NCI-H82 treated with DMSO at 0.1 percent for 48 hours (cell line): ENCODE results near the gene ATP1A3.
A peak's percentile ranks its signal among the peaks of the same experiment; 100 is the strongest.

Source experiments
- DNase-seq: peaks from one replicate; lab custom pipeline; 2025; ENCODE audit not compliant: unreplicated experiment; lab: John Stamatoyannopoulos, UW

Gene ATP1A3

DNA sequence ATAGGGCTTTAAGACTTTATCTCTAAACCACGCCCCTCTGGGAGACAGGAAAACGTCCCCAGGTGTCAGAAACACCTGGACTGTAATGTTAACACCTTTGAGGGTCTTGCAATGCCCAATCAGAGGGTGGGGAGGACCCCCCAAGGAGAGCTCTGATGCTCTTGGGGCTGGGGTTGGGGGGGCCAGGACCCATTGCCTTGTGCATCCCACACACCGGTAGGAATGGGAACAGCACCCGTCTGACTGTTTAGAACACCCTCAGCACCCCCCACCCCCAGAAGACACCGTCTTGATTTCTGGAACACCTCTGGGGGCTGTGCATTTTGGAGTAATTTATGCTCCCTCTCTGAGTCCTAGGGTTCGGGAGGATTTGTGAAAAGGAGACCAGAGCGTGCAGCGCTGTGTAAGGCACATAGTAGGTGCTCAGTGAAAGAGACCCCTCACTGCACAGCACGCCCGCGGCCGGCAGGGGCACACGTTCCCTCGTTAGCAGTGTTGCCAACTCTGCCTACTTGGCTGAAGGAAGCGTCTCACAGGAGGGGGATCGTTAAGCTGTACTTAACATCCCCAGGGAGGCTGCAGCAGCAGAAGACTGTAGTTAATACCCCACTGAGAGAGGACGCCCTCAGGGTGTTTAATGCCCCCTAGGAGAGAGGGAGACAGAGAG lies 63.0 kb downstream of the ATP1A3 start:
- DNase-seq: peak; percentile 62

DNA sequence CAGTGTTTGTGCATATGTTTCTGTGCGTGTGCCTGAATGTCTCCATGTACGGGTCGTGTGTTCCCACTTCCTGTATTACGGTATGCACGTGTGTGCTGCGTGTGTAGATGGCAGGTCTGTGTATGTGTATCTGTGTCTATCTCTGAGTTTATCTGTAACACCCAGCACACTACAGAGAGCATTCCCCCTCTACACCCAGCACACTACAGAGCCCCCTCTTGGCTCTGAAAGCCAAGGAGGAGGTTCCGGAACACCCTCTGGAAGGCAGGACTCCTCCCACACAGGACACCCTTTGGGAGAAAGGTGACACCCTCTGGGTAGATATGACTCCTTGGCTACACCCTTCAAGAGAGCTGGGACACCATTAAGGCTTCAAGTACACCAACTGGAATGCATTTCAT lies 63.7 kb downstream of the ATP1A3 start:
- DNase-seq: no peak

DNA sequence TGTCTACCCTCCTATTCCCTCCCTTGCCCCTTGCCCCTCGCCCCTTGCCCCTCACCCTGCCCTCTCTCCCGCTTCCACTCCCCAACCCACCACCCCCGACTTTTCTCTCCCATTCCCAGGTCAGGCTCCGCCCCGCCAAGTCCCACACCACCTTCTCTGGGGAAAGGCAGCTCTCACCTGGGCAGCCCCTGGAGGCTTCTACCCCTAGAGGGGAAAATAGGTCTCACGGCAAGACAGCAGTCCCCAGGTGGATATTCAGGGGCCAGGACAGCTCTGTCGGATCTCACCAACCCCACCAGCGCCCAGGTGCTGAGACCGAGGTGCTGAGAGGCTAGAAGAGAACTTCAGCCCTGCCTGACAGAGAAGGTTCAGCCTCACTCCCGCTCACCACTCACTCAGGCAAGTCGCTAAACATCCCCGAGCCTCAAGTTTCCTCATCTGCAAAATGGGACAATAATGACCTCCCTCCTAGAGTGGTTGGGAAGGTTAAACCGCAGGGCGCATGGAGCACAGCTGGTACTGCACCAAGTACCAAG lies 64.4 kb downstream of the ATP1A3 start:
- DNase-seq: no peak

DNA sequence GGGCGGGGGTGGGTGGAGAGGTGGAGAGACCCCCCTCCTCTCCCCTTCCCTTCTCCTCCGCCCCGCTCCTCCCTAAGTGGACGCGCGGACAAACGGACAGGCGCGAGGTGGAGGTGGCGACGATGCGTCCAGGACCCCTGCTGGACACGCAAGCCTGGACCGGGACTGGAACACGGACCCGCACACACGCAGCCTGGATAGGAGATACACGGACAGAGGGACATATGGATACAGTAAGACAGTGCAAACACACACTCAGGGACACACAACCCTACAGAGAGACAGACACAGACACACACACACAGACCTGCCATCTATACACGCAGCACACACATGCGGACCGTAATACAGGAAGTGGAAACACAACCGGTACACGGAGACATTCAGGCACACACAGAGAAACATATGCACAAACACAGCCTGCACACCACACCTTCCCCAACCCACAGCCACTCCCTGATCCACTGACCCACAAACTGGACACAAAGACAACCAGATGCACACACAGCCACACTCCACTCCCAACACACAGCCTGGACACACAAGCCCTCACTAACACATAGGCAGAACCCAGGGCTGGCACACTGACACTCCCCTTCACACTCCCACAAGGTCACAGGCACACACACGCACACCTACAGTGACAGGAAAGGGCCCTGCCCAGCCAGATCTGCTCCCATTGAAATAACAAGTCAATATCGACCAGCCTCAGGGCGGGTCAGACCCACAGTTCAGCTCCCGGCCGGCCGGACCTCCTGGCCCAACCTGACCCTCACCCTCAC lies 65.1 kb downstream of the ATP1A3 start:
- no peak for DNase-seq

DNA sequence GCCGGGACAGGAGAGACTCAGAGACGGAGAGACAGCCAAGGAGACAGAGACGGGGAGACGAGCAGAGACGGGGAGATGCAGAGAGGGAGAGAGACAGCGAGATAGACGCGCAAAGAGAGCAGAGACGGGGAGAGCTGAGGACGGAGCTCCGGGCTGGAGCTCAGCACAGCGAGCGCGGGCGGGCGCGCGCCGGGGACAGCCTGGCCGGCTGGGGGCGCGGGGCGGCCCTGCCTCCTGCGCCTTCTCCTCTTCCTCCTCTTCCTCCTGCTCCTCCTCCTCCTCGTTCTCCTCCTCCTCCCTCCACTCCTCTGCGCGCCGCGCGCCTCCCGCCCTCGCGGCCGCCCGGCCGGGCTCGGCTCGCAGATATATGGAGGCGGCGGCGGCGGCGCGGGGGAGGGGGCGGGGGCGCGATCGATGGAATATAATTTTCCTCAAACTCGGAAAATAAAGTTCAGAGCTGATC lies 65.8 kb downstream of the ATP1A3 start, which contains the start of gene ERFL:
ERFL (minus strand) TSS at position 229 of the 463 bp plus-strand sequence. CDS start 15,530 bp downstream, outside the sequence.
- no peak for DNase-seq

DNA sequence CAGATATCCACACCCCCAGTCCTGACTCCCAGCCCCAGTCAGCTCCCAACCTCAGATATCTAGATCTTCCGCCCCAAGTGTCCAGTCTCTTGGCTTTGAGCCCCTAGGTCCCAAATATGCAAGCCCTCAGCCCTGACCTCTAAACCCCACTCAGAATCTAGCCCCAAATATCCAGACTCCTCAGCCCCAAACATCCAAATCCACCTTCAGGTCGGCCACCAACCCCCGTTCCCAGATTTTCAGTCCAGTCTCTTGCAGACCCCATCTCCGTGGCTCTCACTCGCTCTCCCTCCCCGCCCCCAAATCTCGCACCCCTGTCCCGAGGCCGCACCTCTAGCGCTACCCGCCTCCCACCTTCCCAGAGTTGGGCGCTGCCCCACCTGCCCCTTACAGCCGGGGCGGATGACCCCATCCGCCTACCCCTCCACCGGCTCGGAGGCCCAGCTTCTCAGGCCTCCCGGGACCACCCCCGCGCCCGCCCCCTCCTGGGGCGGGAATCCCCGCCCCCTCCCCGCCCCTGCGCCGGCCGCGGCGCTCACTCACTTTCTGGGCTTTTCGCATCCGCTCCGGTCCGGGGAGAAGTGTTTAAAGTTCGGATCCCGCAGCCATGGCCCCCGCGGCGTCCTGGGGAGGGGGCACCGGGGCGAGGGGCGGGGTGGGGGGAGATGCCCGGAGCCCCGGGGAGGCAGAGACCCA lies 66.4 kb downstream of the ATP1A3 start:
- no peak for DNase-seq

DNA sequence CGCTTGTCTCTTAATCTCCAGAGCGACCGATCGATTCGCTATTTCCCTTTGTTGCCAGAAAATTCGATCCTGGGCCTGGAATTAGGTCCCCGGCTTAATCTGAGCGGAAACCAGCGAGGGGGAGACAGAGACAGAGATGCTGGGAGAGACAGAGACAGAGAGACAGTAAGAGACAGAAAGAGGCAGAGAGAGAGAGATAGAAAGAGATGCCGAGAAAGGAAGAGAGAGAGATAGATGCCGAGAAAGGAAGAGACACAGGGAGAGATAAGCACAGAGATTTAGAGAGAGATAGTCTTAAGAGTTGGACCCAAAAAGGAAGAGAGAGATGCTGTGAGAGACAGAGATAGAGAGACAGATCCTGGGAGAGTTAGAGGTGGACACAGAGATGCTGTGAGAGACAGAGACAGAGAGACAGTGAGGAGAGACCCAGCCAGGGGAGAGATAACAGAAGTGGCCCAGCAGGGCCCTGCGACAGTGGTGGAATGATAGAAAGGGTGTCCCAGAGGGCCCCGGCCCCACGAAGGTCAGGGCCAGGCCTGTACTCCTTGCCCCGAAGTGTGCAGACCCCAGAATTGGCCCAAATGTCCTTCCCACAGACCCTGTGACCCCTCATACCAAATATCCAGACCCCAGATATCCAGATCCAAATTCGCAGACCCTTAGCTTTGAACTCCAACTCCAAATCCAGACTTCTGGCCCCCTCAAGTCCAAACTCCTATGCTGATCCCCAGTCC lies 67.1 kb downstream of the ATP1A3 start:
- DNase-seq: no peak

DNA sequence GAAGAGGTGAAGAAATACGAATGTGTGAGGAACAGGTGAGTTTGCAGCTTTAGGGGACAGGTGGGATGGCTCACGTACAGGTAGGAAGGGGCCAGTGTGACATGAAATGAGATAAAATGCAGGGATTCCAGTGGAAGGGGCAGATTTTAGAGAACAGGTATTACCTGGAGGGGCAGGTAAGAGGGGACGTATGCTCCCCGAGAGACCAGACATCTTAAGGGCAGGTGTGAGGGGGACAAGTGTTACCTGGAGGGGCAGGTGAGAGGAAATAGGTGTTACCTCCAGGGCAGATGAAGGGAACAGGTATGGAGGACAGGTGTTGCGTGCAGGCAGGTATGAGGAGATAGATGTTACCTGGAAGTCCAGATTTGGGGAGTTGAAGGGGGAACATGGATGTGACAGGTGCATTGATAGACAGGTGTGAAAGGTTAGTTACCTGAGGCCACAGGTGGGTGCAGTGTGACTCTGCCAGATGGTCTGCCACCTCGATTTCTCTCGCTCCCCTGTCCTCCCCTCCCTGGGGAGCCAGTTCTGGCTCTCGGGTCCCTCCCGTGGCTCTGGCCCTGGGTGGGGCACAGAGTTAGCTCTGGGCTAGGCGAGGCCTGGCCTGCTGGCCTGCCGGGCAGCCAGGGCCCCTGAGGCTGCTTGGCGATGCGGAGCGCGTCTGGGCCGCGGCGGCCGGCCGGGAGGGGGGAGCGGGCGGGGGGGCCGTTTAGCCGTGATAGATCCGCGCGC lies 67.8 kb downstream of the ATP1A3 start:
- no peak for DNase-seq

DNA sequence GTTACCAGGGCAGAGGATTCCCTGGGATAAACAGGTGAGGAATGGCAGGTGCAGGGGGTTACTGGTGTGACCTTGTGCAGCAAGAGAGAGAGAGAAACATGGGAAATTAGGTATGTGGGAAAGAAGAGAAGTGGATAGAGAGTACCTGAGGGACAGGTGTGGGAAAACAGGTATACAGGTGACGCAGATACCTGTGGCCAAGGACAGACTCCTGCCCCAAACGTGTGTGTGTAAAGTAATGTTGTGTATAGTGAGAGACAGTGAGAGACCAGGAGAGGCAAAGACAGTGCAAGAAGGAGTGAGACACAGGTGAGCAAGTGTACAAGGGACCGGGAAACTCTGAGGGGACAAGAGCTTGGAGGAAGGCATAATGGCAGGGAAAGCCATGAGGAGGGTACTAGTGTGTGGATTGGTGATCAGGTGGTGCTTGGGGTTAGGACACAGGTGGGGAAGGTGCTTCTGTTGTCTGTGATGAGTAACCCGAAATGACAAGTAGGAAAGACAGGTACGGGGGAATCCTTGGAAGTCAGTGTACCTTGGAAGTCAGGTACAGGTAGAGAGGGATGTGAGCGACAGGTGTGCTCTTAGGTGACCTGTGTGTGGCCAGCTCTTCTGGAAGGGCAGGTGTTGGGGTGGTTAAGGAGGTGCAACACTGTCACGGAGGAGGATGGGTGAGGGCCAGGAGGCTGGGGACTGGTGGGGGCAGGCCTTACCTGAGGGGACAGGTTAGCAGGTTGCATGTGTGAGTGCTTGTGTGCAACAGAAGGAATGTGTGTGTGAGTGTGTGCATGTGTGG lies 68.6 kb downstream of the ATP1A3 start:
- no peak for DNase-seq

DNA sequence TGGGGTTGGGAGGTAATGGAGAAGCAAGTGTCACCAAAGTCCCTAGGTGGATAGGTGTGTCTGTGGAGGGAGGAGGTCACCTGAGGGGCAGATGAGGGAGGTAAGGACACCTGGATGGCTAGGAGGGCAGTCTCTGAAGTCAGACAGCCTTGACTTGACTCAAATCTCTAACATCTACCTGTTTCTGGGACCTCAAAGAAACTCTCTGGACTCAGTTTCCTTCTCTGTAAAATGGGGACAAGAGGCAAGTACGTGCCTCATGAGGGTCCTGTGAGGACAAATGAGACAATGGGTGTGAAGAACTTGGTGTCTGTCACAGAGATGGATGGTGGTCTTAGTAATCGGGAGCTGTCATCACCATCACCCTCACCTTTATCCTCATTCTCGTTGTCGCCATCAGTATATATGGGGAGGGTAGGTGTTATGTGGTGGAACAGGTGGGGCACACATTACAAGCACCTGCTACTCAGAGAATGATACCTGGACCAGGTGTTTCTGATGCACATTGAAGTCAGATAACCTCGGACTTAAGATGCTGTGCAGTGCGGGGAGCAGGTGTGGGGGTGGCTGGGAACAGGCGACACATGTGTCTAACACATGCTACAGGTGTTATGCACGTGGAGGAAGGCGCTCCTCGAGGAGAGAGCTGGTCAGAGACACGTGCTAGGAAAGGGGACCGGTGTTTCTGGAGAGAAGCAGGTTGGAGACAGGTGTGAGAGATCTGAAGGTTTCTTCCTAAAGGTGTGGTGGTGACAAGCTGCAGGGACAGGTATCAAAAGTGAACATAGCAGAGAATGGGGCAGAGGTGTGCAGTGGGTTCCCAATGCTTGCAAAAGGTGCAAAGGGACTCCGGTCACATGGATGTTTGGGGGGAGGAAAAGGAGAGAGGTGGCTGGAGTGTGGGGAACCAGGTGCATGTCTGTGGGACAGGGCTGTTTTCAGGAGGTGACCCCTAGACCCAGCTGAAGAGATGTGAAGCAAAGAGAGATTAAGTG lies 69.6 kb downstream of the ATP1A3 start:
- no peak for DNase-seq

DNA sequence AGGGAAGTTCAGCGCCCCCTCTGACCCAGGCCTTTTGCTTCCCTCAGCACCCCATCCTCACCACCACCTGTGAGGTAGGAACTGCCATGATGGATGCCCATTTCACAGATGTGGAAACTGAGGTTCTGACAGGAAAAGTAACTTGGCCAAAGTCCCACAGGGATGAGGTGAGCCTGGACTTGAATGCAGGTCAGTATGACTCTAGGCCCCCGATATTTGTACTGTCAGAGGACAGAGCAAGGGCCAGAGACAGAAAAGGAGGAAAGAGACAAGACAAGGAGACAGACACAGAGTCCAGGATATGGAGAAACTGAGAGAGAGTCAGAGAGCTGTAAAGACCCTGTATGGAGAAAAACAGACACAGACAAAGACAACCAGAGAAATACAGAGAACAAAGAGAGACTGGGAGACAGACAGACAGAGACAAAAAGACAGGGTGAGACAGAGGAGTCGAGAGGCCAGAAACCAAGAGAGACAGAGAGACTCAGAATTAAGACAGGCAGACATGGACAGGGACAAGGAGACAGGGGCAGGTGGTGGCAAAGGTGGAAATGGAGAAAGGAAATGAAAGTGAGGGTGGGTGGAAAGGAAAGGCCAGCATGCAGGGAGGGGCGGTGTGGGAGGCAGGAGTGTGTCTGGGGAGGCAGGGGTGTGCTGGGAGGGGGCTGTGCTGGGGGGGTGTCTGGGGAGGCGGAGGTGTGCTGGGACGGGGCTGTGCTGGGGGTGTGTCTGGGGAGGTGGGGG lies 70.8 kb downstream of the ATP1A3 start:
- DNase-seq: no peak

DNA sequence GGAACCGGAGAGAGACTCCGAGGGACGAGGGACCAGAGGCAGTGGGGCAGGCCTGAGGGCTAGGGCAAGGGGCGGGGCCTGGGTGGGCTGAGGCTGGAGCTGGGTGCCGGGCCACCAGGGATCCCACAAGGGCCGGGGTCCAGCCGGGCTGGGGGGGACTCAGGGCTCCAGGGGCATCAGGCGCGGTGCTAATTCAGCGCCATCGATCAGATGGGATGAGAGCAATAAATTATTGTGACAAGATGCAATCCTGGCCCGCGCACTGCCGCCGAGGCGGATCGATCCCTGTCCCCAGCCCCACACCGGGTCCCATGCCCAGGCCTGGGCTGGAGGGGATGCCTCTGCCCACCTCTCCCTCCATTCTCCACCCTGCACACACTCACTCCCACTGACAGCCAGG lies 71.4 kb downstream of the ATP1A3 start:
- DNase-seq: no peak

DNA sequence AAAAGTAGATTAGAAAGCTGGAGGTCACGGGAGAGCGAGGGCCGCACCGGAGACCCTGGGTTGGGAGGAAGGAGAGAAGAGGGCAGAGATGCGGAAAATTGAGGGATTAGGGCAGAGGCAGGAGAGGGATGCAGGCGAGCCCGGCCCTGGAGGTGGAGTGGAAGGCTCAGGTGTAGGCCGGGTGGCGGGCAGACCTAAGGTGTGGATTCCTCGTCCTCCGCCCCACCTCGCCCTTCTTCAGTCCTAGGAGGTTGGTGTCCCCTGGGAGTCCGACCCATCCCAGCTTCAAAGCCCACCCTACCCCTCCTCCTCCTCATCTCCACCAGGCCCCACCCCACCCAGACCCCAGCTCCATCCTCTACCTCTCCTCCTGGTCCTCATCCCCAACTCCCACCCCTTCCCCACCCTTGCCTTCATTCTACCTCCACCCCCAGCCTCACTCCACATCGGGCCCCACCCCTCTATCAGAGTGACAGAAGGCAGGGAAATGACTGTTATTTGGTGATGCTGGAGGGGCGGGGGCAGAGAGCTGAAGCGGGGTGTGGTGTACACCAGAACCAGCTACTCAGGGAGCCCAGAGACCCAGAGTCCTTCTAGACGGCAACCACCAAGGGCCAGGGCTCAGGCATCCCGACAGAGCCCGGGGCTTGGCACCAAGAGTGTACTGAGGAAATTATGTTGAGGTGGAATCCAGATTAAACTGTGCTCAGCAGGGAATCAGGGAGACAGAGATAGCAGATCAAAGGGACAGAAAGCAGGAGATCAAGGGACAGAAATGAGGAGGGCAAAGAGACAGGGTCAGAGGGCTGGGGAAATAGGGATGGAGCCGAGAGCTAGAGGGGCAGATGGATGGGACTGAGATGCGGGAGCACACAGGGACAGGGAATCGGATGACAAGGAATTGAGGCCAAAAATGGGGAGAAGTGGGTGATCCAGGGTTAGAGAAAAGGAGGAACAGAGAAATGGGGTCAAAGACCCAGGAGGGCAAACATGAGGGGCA lies 72.2 kb downstream of the ATP1A3 start:
- DNase-seq: no peak

DNA sequence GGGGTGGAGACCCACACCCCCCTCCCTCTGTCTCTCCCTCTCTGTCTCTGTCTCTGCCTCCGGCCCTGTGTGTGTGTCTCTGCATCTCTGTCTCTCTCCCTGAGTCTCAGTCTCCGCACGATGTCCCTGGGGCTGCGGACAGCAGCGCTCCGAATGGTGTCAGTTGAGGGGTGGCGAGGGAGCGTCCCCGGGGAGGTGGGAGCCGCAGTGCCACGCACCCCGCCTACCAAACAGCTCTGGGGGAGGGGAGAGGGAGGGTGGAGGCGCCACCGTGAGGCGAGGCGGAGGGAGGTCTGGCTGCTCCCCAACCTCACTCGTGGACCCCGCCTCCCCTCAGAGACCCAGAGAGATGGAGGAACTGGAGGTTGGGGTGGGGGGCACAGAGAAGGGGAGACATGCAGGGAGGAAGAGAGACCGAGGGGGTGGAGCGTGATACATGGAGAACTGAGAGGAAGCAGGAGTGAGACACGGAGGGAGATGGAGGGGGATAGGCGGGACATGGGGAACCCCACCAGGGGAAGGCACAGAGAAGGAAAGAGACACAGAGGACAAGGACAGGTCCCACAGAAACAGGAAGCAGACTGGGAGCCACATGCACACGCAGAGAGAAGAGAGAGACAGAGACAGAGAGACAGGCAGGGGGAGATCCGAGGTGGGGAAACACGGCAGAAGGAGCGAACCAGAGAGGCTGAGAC lies 73.0 kb downstream of the ATP1A3 start:
- DNase-seq: no peak

DNA sequence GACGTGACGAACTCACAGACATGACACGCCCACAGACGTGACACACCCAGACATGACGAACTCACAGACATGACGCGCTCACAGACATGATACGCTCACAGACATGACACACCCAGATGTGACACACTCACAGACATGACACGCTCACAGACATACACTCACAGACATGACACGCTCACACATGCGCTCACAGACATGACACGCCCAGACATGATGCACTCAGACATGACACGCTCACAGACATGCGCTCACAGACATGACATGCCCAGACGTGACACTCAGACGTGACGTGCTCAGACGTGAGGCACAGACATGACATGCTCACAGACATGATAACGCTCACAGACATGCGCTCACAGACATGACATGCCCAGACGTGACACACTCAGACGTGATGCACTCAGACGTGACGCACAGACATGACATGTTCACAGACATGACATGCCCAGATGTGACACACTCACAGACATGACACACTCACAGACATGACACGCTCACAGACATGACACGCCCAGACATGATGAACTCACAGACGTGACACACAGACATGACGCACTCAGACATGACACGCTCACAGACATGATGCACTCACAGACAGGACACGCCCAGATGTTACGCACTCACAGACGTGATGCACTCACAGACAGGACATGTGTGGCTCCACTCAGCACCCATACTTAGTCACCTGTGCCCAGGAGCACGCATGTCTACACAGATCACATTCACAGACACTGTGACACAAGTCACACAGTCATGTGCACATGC lies 73.9 kb downstream of the ATP1A3 start:
- DNase-seq: no peak
